ENCODE results near the gene RAB17.

Gene RAB17

DNA sequence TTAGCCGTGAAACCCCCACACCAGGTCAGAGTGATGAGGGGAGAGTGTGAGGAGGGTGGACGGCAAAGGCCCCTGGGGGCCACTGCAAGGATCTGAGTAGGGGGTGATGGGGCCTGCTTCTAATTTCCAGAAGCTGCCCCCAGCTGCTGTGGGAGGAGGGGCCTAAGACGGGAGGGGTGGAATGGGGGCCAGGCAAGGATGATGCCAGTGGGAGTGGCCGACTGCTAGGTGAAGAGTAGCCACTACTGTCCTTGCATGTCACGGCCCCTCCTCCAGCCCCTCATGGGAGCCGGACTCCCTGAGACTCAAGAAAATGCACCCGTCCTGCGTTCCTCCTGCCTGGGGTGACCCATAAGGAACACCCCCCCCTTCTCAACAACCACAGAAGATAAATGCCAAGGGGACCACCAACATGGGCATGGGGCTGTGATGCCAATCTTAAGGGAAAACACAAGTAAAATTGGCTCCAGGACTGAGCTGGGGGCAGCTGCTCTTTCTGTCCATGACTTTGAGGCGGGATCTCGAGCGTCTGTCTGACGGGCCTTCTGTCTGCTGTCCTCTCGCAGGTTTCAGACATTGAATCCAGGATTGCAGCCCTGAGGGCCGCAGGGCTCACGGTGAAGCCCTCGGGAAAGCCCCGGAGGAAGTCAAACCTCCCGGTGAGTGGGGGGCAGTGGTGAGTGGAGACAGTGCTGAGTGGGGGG lies 48.4 kb downstream of the RAB17 start:
- Mint-ChIP-seq H3K9me3 (no peaks in the 10 kb centered on the region), H3K36me3 (no peaks in the 10 kb centered on the region)
- CTCF ChIA-PET = interaction anchor here (0.9 kb wide), 1 partner anchor 10 kb away, joined by 3 read pairs; no protein-coding TSS in a partner anchor

DNA sequence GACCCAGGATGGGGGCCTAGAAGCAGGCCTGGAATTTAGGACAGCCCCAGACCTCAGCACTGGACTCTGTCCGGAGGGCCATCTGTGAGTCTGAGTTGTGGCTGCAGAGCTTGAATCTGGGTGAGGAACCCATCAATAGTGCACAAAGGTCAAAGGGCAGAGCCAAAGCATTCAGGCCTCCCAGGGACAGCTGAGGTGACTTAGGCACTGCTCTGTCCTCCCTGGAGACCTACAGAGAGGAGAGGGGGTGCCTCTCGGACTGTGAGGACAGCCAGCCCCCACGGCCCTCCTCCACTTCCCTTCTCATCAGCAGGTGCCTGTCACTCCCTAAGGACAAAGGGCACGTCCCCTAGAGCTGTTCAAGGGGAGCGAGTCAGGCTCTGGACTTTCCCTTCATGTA lies 49.3 kb downstream of the RAB17 start:
- no peaks in the 10 kb centered on the region for H3K9me3 Mint-ChIP-seq

More for the DNA sequence above, 48.4 kb downstream of the RAB17 start:
- Mint-ChIP-seq H3K4me1 (no peaks in the 10 kb centered on the region), H3K4me3 (no peak overlapping the region), H3K27ac (no peak overlapping the region), H3K27me3 (peaks cover 10% of the 10 kb centered on the region)
- DNase-seq = no peak

DNA sequence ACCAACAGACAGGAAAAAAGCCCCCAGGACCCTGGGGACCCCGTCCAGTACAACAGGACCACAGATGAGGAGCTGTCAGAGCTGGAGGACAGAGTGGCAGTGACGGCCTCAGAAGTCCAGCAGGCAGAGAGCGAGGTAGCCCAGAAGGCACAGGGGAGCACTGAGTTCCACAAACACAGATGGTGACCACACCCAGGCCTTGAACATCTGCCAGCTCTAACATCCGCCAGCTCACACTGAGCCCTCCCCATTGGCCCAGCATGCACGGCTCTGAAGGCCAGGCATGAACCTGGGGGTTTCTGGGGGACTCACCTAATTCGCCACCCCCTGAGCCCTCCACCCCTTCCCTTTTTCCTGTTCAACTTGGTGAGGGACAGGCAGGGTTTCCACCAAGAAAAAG lies 49.7 kb downstream of the RAB17 start:
- no peak overlapping the region for H3K27ac Mint-ChIP-seq
- no peaks in the 10 kb centered on the region for H3K4me1 Mint-ChIP-seq
- no peak for DNase-seq
- H3K4me3 Mint-ChIP-seq = no peak overlapping the region
- H3K9me3 Mint-ChIP-seq = no peaks in the 10 kb centered on the region
- CTCF ChIA-PET = no interaction called here
- H3K27me3 Mint-ChIP-seq = no peaks in the 10 kb centered on the region
- no peaks in the 10 kb centered on the region for H3K36me3 Mint-ChIP-seq

More for the DNA sequence above, 49.3 kb downstream of the RAB17 start:
- no peak for DNase-seq
- Mint-ChIP-seq H3K27me3 (peaks cover under 1% of the 10 kb centered on the region), H3K27ac (no peak overlapping the region), H3K4me1 (no peaks in the 10 kb centered on the region), H3K4me3 (no peak overlapping the region), H3K36me3 (no peaks in the 10 kb centered on the region)
- CTCF ChIA-PET = interaction anchor here (0.9 kb wide), 1 partner anchor 9 kb away, joined by 3 read pairs; no protein-coding TSS in a partner anchor

GRCh38 chr2:237540223-237540775 lies 50.2 kb downstream of the RAB17 start:
- CTCF ChIA-PET = interaction anchor here (2.6 kb wide), 1 partner anchor 28 kb away, joined by 7 read pairs; no protein-coding TSS in a partner anchor
- no peaks in the 10 kb centered on the region for H3K27me3 Mint-ChIP-seq
- H3K4me1 Mint-ChIP-seq = no peaks in the 10 kb centered on the region
- no peak overlapping the region for H3K27ac Mint-ChIP-seq
- DNase-seq = no peak
- H3K36me3 Mint-ChIP-seq = no peaks in the 10 kb centered on the region
- no peak overlapping the region for H3K4me3 Mint-ChIP-seq
- H3K9me3 Mint-ChIP-seq = no peaks in the 10 kb centered on the region

- H3K4me1 Mint-ChIP-seq = no peaks in the 10 kb centered on the region
- no peaks in the 10 kb centered on the region for H3K27me3 Mint-ChIP-seq
- no peak overlapping the region for H3K4me3 Mint-ChIP-seq
- DNase-seq = no peak
- CTCF ChIA-PET = interaction anchor here (2.2 to 2.6 kb wide), 2 partner anchors 27 to 32 kb away, joined by 7 to 8 read pairs; no protein-coding TSS in a partner anchor
- no peaks in the 10 kb centered on the region for H3K36me3 Mint-ChIP-seq
- H3K9me3 Mint-ChIP-seq = no peaks in the 10 kb centered on the region
- no peak overlapping the region for H3K27ac Mint-ChIP-seq
These were observed 50.9 kb downstream of the RAB17 start for GRCh38 chr2:237539681-237540080.

DNA sequence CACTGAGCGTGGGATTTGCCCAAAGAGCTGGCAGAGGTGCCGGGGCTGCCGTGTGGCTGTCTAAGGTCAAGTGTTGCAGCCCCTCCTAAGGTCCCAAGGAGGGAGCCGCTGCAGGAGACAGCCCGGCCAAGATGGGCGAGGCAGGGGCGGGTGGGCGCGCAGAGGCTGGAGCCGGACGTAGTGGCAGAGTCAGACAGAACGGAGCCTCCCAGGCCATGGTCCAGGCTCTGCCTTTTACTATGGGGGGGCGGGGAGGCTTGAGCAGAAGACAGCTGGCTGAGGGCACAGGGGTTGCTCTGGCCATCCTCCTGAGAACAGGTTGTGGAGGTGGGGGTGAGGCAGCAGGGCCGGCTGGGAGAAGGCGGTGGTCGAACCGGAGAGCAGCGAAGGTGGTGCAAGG lies 51.6 kb downstream of the RAB17 start:
- Mint-ChIP-seq H3K36me3 (no peaks in the 10 kb centered on the region), H3K27ac (no peak overlapping the region), H3K4me1 (no peaks in the 10 kb centered on the region), H3K27me3 (peaks cover 6% of the 10 kb centered on the region), H3K9me3 (no peaks in the 10 kb centered on the region), H3K4me3 (no peak overlapping the region)
- CTCF ChIA-PET = interaction anchor here (2.2 to 2.6 kb wide), 2 partner anchors 26 to 33 kb away, joined by 7 to 8 read pairs; no protein-coding TSS in a partner anchor
- no peak for DNase-seq

DNA sequence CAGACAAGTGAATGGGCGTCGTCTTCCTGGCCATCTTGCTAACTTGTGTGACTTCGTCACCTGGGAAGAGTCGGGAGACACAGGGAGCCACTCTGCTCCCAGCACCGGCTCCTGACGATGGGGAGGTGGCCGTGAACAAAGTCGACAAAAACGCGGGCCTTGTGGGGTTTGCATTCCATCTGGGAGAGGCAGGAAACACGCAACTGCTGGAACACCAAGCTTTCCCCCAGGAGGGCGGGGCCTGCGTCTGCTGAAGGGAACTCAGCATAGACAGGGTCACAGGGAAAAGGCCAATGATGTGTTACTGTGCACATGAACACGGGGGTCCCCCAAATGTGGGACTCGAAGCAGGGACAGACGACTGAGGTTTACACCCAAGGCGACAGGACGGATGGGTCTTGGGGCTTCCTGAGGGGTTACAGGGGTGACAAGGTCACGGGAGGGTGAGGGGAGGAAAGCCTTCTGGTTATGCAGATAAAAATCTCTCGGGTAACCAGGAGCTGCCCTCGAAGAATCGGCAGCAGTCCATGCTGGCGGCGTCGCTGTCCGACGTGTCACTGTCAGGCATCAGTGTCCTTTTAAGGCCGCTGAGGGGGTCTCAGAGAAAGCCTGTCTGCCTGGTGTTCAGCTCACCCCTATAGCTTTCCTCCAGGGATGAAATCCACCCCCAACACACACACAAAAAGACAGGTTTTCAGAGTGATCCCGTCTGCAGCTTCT lies 52.4 kb downstream of the RAB17 start:
- no peaks in the 10 kb centered on the region for H3K36me3 Mint-ChIP-seq
- CTCF ChIA-PET = interaction anchor here (2.2 to 2.6 kb wide), 2 partner anchors 25 to 33 kb away, joined by 7 to 8 read pairs; no protein-coding TSS in a partner anchor
- no peak overlapping the region for H3K4me3 Mint-ChIP-seq
- no peak for DNase-seq
- no peaks in the 10 kb centered on the region for H3K9me3 Mint-ChIP-seq
- H3K27me3 Mint-ChIP-seq = peaks cover 12% of the 10 kb centered on the region
- H3K27ac Mint-ChIP-seq = no peak overlapping the region
- H3K4me1 Mint-ChIP-seq = no peaks in the 10 kb centered on the region

GRCh38 chr2:237536617-237537016 lies 53.9 kb downstream of the RAB17 start:
- Mint-ChIP-seq H3K4me1 (no peaks in the 10 kb centered on the region), H3K27ac (no peak overlapping the region), H3K27me3 (peaks cover 12% of the 10 kb centered on the region), H3K9me3 (no peaks in the 10 kb centered on the region), H3K4me3 (no peak overlapping the region), H3K36me3 (no peaks in the 10 kb centered on the region)
- DNase-seq = no peak
- CTCF ChIA-PET = interaction anchor here (1.7 kb wide), 1 partner anchor 24 kb away, joined by 5 read pairs; no protein-coding TSS in a partner anchor

DNA sequence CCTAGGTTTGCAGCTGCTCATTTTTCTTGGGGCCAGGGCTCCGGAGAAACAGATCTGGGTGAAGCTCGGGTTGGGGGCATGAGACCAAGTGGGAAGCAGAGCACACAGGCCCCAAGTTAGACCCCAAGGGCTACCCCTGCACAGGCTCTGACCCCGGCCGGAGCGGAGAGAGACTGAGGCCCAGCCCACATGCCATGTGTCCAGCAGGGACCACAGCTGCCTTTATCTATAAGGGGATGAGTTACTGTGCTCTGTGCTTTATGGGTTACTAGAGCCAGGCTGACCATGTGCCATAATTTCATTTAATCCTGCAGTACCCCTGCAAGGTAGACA lies 54.5 kb downstream of the RAB17 start:
- H3K9me3 Mint-ChIP-seq = no peaks in the 10 kb centered on the region
- no peak overlapping the region for H3K27ac Mint-ChIP-seq
- CTCF ChIA-PET = interaction anchor here (1.7 kb wide), 1 partner anchor 23 kb away, joined by 5 read pairs; no protein-coding TSS in a partner anchor
- peaks cover 12% of the 10 kb centered on the region for H3K27me3 Mint-ChIP-seq
- H3K36me3 Mint-ChIP-seq = no peaks in the 10 kb centered on the region
- H3K4me1 Mint-ChIP-seq = no peaks in the 10 kb centered on the region
- no peak overlapping the region for H3K4me3 Mint-ChIP-seq
- DNase-seq = no peak

DNA sequence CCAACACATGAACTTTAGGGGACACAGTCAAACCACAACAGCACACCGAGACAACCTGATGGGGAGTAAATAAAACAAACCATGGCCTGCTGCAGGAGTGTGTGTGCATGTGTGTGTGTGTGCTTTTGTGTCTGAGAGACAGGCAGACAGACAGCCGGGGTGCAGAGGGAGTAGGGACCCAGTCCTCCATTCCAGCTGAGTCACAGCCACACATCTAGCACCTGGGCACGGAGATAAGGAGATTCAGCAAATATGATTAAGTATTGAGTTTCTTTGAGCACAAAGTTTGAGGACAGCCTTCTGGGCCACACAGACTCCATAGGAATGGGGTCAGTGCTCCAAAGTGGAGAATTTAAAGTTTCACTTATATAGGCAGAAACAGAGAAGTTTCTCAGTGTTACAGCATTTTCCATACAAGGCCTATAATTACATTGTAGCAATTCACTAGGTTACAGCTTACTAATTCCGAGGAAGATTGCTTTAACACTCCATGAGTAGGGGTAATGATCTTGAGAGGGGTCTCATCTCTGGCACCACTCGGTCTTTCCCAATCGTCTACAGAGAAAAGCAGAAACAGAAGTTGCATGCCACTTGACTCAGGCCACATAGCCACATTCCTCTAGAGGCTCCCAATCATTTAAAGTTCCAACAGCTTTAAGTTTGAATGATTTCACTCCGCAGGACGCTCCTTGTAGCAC lies 55.0 kb downstream of the RAB17 start:
- no peak overlapping the region for H3K27ac Mint-ChIP-seq
- H3K27me3 Mint-ChIP-seq = peaks cover 12% of the 10 kb centered on the region
- H3K9me3 Mint-ChIP-seq = no peaks in the 10 kb centered on the region
- CTCF ChIA-PET = interaction anchor here (1.7 kb wide), 1 partner anchor 23 kb away, joined by 5 read pairs; no protein-coding TSS in a partner anchor
- H3K4me3 Mint-ChIP-seq = no peak overlapping the region
- H3K36me3 Mint-ChIP-seq = no peaks in the 10 kb centered on the region
- no peaks in the 10 kb centered on the region for H3K4me1 Mint-ChIP-seq
- no peak for DNase-seq

GRCh38 chr2:237534380-237534779 lies 56.2 kb downstream of the RAB17 start:
- H3K27ac Mint-ChIP-seq = no peak overlapping the region
- H3K4me3 Mint-ChIP-seq = no peak overlapping the region
- no peaks in the 10 kb centered on the region for H3K4me1 Mint-ChIP-seq
- DNase-seq = no peak
- H3K36me3 Mint-ChIP-seq = no peaks in the 10 kb centered on the region
- peaks cover 12% of the 10 kb centered on the region for H3K27me3 Mint-ChIP-seq
- H3K9me3 Mint-ChIP-seq = no peaks in the 10 kb centered on the region
- CTCF ChIA-PET = interaction anchor here (1.1 kb wide), 1 partner anchor 21 kb away, joined by 3 read pairs; no protein-coding TSS in a partner anchor

- no peak for DNase-seq
- H3K36me3 Mint-ChIP-seq = no peaks in the 10 kb centered on the region
- H3K9me3 Mint-ChIP-seq = no peaks in the 10 kb centered on the region
- CTCF ChIA-PET = interaction anchor here (1.1 to 2.3 kb wide), 3 partner anchors 21 to 38 kb away, joined by 3 to 13 read pairs (median 7); no protein-coding TSS in a partner anchor
- H3K27me3 Mint-ChIP-seq = peaks cover 12% of the 10 kb centered on the region
- H3K4me3 Mint-ChIP-seq = no peak overlapping the region
- H3K4me1 Mint-ChIP-seq = no peaks in the 10 kb centered on the region
- no peak overlapping the region for H3K27ac Mint-ChIP-seq
These were observed 56.8 kb downstream of the RAB17 start for GRCh38 chr2:237533668-237534161.

GRCh38 chr2:237532160-237532559 lies 58.4 kb downstream of the RAB17 start:
- CTCF ChIA-PET = interaction anchor here (0.7 to 2.3 kb wide), 4 partner anchors 9 to 49 kb away, joined by 3 to 13 read pairs (median 6); no protein-coding TSS in a partner anchor

More at GRCh38 chr2:237532160-237532559, 58.4 kb downstream of the RAB17 start:
- no peaks in the 10 kb centered on the region for H3K4me1 Mint-ChIP-seq
- no peaks in the 10 kb centered on the region for H3K9me3 Mint-ChIP-seq
- DNase-seq = no peak
- no peaks in the 10 kb centered on the region for H3K36me3 Mint-ChIP-seq
- H3K27me3 Mint-ChIP-seq = peaks cover 12% of the 10 kb centered on the region
- H3K4me3 Mint-ChIP-seq = no peak overlapping the region
- H3K27ac Mint-ChIP-seq = no peak overlapping the region

All from activated naive CD4-positive, alpha-beta T cell treated with anti-CD3 and anti-CD28 coated beads, Interleukin-2, amount 10 ng/mL, durations not matched to agents 7 days and 5 days (primary cell).